ENCODE results near the gene WDR54. TPM values are rescaled to one million over a fixed set of nuclear protein-coding genes. Genes with fewer than 3 reads are reported as not detected.

WDR54 gene
- total and polyA plus RNA-seq, 10 of the 15 experiments (the other 5 are each of a cell fraction or from before 2014, with no cell fraction given), result 38.2 to 116 (median 89.1) TPM

- TF ChIP-seq CBX3 (IDR thresholded peaks at IDR 0.05; ENCODE audit: borderline replicate concordance, low read depth), result no peak
Observed at GRCh38 chr2:74373985-74374384, 47.5 kb upstream of the WDR54 start (continued).

- no TSS peak for BruUV-seq (replicated peaks)
- ChIA-PET RAD21 (ENCODE audit: unreplicated experiment) (no interaction called here), POLR2A (no interaction called here), SMC1A (ENCODE audit: uncharacterized antibody, unreplicated experiment) (no interaction called here), CTCF (no interaction called here)
- 0 out of 3 replicates have a peak, but pooled peaks have one; percentile 31 for ATAC-seq
- in situ Hi-C loops (cut with MboI), result no loop called here
- Histone ChIP-seq H3K79me2 (ENCODE audit: control insufficient read depth, insufficient read depth, low read length) (peaks cover 1% of the 10 kb centered on the region), H3K27ac (ENCODE audit: control insufficient read depth, insufficient read depth) (no peak overlapping the region), H3K4me3 (no peak overlapping the region), H3K27me3 (replicated peaks in 1 of 2; ENCODE audit: control insufficient read depth in 2 of 2, insufficient read depth in 2 of 2, low read length in 1 of 2) (no peaks in the 10 kb centered on the region), H3K4me2 (ENCODE audit: control insufficient read depth, insufficient read depth) (no peak overlapping the region), H3K9me3 (replicated peaks; ENCODE audit: control insufficient read depth, insufficient read depth, low read length) (no peaks in the 10 kb centered on the region), H3K36me3 (ENCODE audit: control insufficient read depth in 2 of 2, insufficient read depth in 2 of 2, low read length in 1 of 2) (peaks cover 18 to 24% of the 10 kb centered on the region in 2 experiments; a peak in 3 of 4 replicates), H2AFZ (ENCODE audit: control insufficient read depth, low read depth, low read length) (no peak overlapping the region), H3K9ac (ENCODE audit: control insufficient read depth, insufficient read depth, low read length) (no peak overlapping the region), H4K20me1 (ENCODE audit: control insufficient read depth, insufficient read depth) (0 out of 2 replicates have a peak, but pooled peaks cover 4% of the 10 kb centered on the region), H3K4me1 (ENCODE audit: control insufficient read depth, insufficient read depth, low read length) (no peaks in the 10 kb centered on the region; the same call in 1 of the 2 replicates)
- FAIRE-seq, result no peak
- WGBS (ENCODE audit: insufficient coverage, insufficient replicate concordance, low lambda C conversion rate, missing lambda C conversion rate), result 95% methylated on average over 19 of the region's 19 CpGs
- intact Hi-C loops (cut with micrococcal nuclease; ENCODE audit: unreplicated experiment), result no loop called here
- DNase-seq (ENCODE audit: low read depth, low spot score), result no peak
- TF ChIP-seq ATF2 (IDR thresholded peaks at IDR 0.05; ENCODE audit: low read length) (no peak), EED (IDR thresholded peaks at IDR 0.05; ENCODE audit: low read depth) (no peak), NR2C1 (IDR thresholded peaks at IDR 0.05) (no peak), CEBPB (IDR thresholded peaks at IDR 0.05; ENCODE audit: borderline replicate concordance in 1 of 2, low read depth in 2 of 2, low read length in 2 of 2) (no peak), BCL11A (IDR thresholded peaks at IDR 0.05; ENCODE audit: low read depth, low read length) (no peak), ZBTB40 (IDR thresholded peaks at IDR 0.05; ENCODE audit: borderline replicate concordance) (no peak), NR2C2 (IDR thresholded peaks at IDR 0.05; ENCODE audit: borderline replicate concordance, control insufficient read depth, insufficient read length, low read depth) (no peak), MXI1 (IDR thresholded peaks at IDR 0.05; ENCODE audit: low read depth, low read length) (no peak), WRNIP1 (IDR thresholded peaks at IDR 0.05; ENCODE audit: borderline replicate concordance, low read depth, low read length) (no peak), YBX1 (IDR thresholded peaks at IDR 0.05) (no peak), FOXK2 (IDR thresholded peaks at IDR 0.05) (no peak), USF1 (IDR thresholded peaks at IDR 0.05; ENCODE audit: borderline replicate concordance, extremely low read length, insufficient read depth, low read depth, low read length) (no peak), GATAD2B (conservative IDR thresholded peaks at IDR 0.05; ENCODE audit: low read depth) (no peak), ELK1 (IDR thresholded peaks at IDR 0.05; ENCODE audit: low read depth, low read length) (no peak)
Observed at GRCh38 chr2:74374509-74375205, 46.9 kb upstream of the WDR54 start.

Measured in GM12878 (cell line).